Hepatocyte (in vitro differentiated cells): ENCODE data around the gene ACSBG1. TPM values are rescaled to one million over a fixed set of nuclear protein-coding genes. Genes with fewer than 3 reads are reported as not detected.

ENCODE experiments used
- DNase-seq: peaks from one replicate; pipeline ENCODE4 v3.0.0-alpha.2; 2016; ENCODE audit warnings: low spot score
- H2AFZ ChIP-seq: fragments of 200-600 bp; sonication (generic); 2 replicates; pipeline ENCODE4 v1.6.0; 2016; ENCODE audit warnings: antibody characterized with exemption, mild to moderate bottlenecking
- H3K27ac ChIP-seq: fragments of 200-600 bp; sonication (generic); 2 replicates; pipeline ENCODE4 v1.5.1; 2016; ENCODE audit warnings: mild to moderate bottlenecking
- H3K27me3 ChIP-seq: fragments of 200-600 bp; sonication (generic); 2 replicates; pipeline ENCODE4 v1.6.1; 2016
- H3K36me3 ChIP-seq: fragments of 200-600 bp; sonication (generic); replicated peaks from 2 replicates; pipeline ENCODE4 v1.5.1; 2016; ENCODE audit warnings: low read depth; ENCODE audit not compliant: insufficient read depth
- H3K4me1 ChIP-seq: fragments of 200-600 bp; sonication (generic); 2 replicates; pipeline ENCODE4 v1.5.1; 2016; ENCODE audit warnings: mild to moderate bottlenecking, moderate library complexity; ENCODE audit not compliant: insufficient read depth
- H3K4me2 ChIP-seq: fragments of 200-600 bp; sonication (generic); 2 replicates; pipeline ENCODE4 v1.6.0; 2016
- H3K4me3 ChIP-seq: fragments of 200-600 bp; sonication (generic); 2 replicates; pipeline ENCODE4 v1.5.1; 2016; ENCODE audit warnings: mild to moderate bottlenecking
- H3K79me2 ChIP-seq: fragments of 200-600 bp; sonication (generic); 2 replicates; pipeline ENCODE4 v1.6.0; 2017; ENCODE audit warnings: mild to moderate bottlenecking
- H3K9me2 ChIP-seq: fragments of 200-600 bp; sonication (generic); replicated peaks from 2 replicates; pipeline ENCODE4 v1.6.0; 2017; ENCODE audit warnings: mild to moderate bottlenecking; ENCODE audit not compliant: insufficient read depth
- H3K9me3 ChIP-seq: fragments of 200-600 bp; sonication (generic); 2 replicates; pipeline ENCODE4 v1.5.1; 2016; ENCODE audit warnings: low read depth, mild to moderate bottlenecking
- H4K20me1 ChIP-seq: fragments of 200-600 bp; sonication (generic); 2 replicates; pipeline ENCODE4 v1.6.0; 2016; ENCODE audit warnings: mild to moderate bottlenecking; ENCODE audit not compliant: insufficient read depth, poor library complexity, severe bottlenecking
- CTCF ChIP-seq: fragments of 200-600 bp; sonication (generic); IDR thresholded peaks from 2 replicates; pipeline ENCODE4 v1.5.1; 2016; ENCODE audit warnings: antibody characterized with exemption, mild to moderate bottlenecking; ENCODE audit not compliant: poor library complexity
- EZH2 ChIP-seq: fragments of 200-600 bp; sonication (generic); IDR thresholded peaks from 2 replicates; pipeline ENCODE4 v1.6.1; 2016; ENCODE audit warnings: antibody characterized with exemption, mild to moderate bottlenecking, borderline replicate concordance
- EZH2phosphoT487 ChIP-seq: fragments of 200-600 bp; sonication (generic); IDR thresholded peaks from one replicate; pipeline ENCODE4 v1.6.1; 2018; ENCODE audit warnings: antibody characterized with exemption, mild to moderate bottlenecking, low read depth, moderate library complexity; ENCODE audit not compliant: unreplicated experiment, severe bottlenecking
- WGBS: methylation state at CpG from one replicate; pipeline ENCODE4 v1.1.6; 2016; ENCODE audit warnings: low lambda C conversion rate; ENCODE audit errors: missing lambda C conversion rate; 5-methylcytosine and 5-hydroxymethylcytosine counted together
- polyA plus RNA-seq: library from polyadenylated mRNA; unstranded; fragments of >200 nt; fragmentation: Nextera tagmentation; extraction: Ambion mirVana; gene quantifications from 2 replicates; pipeline ENCODE4 v1.2.1, GENCODE V29; 2016
- total RNA-seq: library from RNA; depleted of rRNA; stranded (reverse); fragments of >200 nt; gene quantifications from 2 replicates; pipeline ENCODE4 v1.2.3, GENCODE V29; 2014

The ACSBG1 gene
- total and polyA plus RNA-seq, 2 experiments from 2014 or later, result 0.10 to 0.93 TPM

- Histone ChIP-seq H3K27me3 (no peaks in the 10 kb centered on the region), H3K79me2 (no peaks in the 10 kb centered on the region), H3K4me2 (no peak overlapping the region), H3K9me3 (no peaks in the 10 kb centered on the region), H3K36me3 (no peaks in the 10 kb centered on the region), H3K27ac (peak overlapping the region; percentile 57), H4K20me1 (no peaks in the 10 kb centered on the region), H3K9me2 (no peaks in the 10 kb centered on the region), H3K4me1 (peaks cover 36% of the 10 kb centered on the region), H2AFZ (no peak overlapping the region), H3K4me3 (no peak overlapping the region)
- no peak for DNase-seq
- 86% methylated on average over 18 of the region's 20 CpGs for WGBS
- TF ChIP-seq EZH2phosphoT487, result no peak
- no peak for TF ChIP-seq EZH2
Observed at GRCh38 chr15:78208887-78209645, 25.3 kb downstream of the ACSBG1 start.

GRCh38 chr15:78208341-78208844 lies 26.0 kb downstream of the ACSBG1 start:
- H3K4me3 ChIP-seq, result no peak overlapping the region
- no peaks in the 10 kb centered on the region for H3K27me3 ChIP-seq
- no peak overlapping the region for H2AFZ ChIP-seq
- no peaks in the 10 kb centered on the region for H3K36me3 ChIP-seq
- H3K27ac ChIP-seq, result no peak overlapping the region
- TF ChIP-seq EZH2phosphoT487 (no peak), CTCF (no peak), EZH2 (no peak)
- WGBS, result 97% methylated on average over 8 of the region's 8 CpGs
- H4K20me1 ChIP-seq, result no peaks in the 10 kb centered on the region
- no peak overlapping the region for H3K4me2 ChIP-seq
- no peaks in the 10 kb centered on the region for H3K9me3 ChIP-seq
- no peaks in the 10 kb centered on the region for H3K79me2 ChIP-seq
- H3K4me1 ChIP-seq, result peaks cover 36% of the 10 kb centered on the region
- DNase-seq, result no peak
- no peaks in the 10 kb centered on the region for H3K9me2 ChIP-seq

GRCh38 chr15:78207641-78208340 lies 26.6 kb downstream of the ACSBG1 start:
- Histone ChIP-seq H3K9me2 (no peaks in the 10 kb centered on the region), H3K79me2 (no peaks in the 10 kb centered on the region), H3K4me3 (no peak overlapping the region), H2AFZ (no peak overlapping the region), H3K27ac (no peak overlapping the region), H3K27me3 (no peaks in the 10 kb centered on the region), H3K4me1 (peaks cover 32% of the 10 kb centered on the region), H4K20me1 (no peaks in the 10 kb centered on the region), H3K9me3 (no peaks in the 10 kb centered on the region), H3K36me3 (no peaks in the 10 kb centered on the region), H3K4me2 (no peak overlapping the region)
- TF ChIP-seq EZH2phosphoT487, result no peak
- TF ChIP-seq CTCF, result no peak
- no peak for TF ChIP-seq EZH2
- DNase-seq, result peak; percentile 3
- 95% methylated on average over 8 of the region's 8 CpGs for WGBS

- DNase-seq, result no peak
- Histone ChIP-seq H3K27me3 (no peaks in the 10 kb centered on the region), H3K4me2 (no peak overlapping the region), H3K4me1 (peaks cover 27% of the 10 kb centered on the region), H3K9me3 (no peaks in the 10 kb centered on the region), H3K4me3 (no peak overlapping the region), H3K27ac (no peak overlapping the region), H2AFZ (no peak overlapping the region), H3K9me2 (no peaks in the 10 kb centered on the region), H3K79me2 (no peaks in the 10 kb centered on the region), H4K20me1 (no peaks in the 10 kb centered on the region), H3K36me3 (no peaks in the 10 kb centered on the region)
- WGBS, result 79% methylated on average over 5 of the region's 5 CpGs
- TF ChIP-seq EZH2, result no peak
- no peak for TF ChIP-seq CTCF
- no peak for TF ChIP-seq EZH2phosphoT487
Observed at GRCh38 chr15:78207110-78207458, 27.3 kb downstream of the ACSBG1 start.
